Hematopoietic multipotent progenitor cell treated with erythropoietin and hydrocortisone succinate and interleukin-3 and kit ligand, for 17 days (in vitro differentiated cells): ENCODE results near the gene ALDOB.

Experiments
- DNase-seq: peaks from one replicate; pipeline ENCODE4 v3.0.0-alpha.2; 2015; ENCODE audit warnings: low spot score

ALDOB gene

DNA sequence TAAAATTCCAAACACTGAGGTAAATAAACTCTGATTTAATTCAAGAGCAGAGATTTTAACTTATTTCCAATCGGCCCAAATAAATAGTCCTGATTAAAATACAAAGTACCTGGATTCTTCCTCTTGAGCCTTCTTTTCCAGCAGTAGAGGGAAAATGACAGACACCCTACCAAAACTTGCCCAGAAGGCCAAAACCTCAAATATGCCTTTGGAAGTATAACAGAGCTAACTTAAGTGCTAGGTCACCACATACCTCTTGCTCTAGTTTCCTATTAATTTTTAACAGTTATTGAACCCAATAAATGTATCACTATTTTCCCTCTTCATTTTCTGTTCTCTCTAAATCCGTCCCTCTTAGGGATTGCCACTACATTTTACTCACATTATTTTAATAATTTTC is 52.2 kb downstream of the ALDOB start:
- DNase-seq = no peak

DNA sequence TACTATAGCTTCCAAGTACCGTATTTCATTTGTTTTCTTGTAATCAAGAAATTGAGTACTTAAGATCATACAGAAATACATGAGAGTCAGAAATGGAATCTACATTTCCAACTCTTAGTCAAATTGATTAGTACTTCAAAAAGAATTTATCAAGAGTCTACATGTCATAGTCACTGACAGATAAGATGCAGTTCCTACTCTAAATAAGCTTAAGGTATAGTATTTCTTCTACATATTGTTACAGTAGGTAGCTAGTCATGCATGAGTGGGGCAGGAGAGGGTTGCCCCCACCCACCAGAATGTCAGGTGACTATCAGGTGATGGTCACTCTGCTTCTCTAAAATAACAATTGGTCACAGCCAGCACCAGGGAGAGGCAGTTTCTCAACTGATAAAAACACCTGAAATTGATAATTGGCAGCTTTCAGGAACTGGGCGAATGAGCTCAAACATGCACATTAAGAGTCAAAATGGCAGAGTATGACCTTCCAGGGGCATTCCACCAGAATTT is 53.7 kb downstream of the ALDOB start:
- DNase-seq = no peak

GRCh38 chr9:101381118-101381517 is 54.5 kb downstream of the ALDOB start:
- DNase-seq = no peak

DNA sequence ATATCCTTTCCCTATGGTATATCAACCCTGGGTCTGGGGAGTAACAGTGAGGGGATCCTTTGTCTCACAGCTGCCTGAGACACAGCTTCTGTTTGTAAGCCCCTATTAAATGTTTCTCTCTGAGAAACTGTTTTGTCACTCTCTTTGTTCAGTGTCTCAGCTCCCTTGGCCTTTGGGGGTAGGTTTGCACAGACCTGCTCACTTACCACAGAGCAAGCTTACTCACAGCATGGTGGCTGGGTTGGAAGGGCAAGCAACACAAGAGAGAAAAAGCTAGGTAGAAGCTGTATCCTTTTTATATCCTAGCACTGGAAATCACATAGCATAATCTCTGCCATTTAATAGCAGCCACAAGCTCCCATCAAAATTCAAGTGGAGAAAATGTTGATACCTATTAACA is 55.3 kb downstream of the ALDOB start:
- DNase-seq = no peak

GRCh38 chr9:101376111-101376848 is 59.3 kb downstream of the ALDOB start:
- no peak for DNase-seq

DNA sequence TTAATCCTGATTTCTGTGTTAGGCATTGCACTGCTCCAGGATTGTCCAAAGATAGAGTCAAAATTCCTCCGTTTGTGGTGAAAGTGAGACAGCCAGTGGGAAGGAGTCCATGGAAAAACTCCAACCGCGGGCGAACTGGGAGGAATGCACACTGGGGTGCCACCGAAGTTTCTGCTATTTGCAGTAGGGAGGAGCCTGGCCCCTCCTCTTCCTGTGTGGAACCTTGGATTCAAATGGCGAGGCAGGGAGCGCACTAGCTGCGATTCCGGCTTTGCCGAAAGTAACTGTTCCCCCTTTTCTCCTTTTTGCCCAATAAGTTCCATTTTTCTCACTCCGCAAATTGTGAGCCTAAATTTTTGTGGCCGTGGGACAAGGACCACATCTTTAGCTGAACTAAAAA is 60.0 kb downstream of the ALDOB start:
- DNase-seq = no peak

GRCh38 chr9:101372327-101373118 is 63.1 kb downstream of the ALDOB start:
- no peak for DNase-seq

GRCh38 chr9:101371813-101372212 is 63.8 kb downstream of the ALDOB start:
- DNase-seq = no peak
